NOMO-1 (cell line): ENCODE measurements around the gene LAP3.
A peak's percentile ranks its signal among the peaks of the same experiment; 100 is the strongest.
"Not testable (repeated sequence)": the region's sequence is repeated elsewhere in the genome, so short reads cannot be mapped to it uniquely, and the experiment has no call there.

Experiments
- DNase-seq, 2 experiments: peaks; one replicate each; lab custom pipeline; 2025; ENCODE audit not compliant: unreplicated experiment in 2 of 2; lab: John Stamatoyannopoulos, UW

LAP3 gene

GRCh38 chr4:17576932-17577664, at the start of gene LAP3:
LAP3 (plus strand) TSS chr4:17577198; CDS start chr4:17577466, 268 bp downstream.
- DNase-seq, result peak; percentile 90 to 96

DNA sequence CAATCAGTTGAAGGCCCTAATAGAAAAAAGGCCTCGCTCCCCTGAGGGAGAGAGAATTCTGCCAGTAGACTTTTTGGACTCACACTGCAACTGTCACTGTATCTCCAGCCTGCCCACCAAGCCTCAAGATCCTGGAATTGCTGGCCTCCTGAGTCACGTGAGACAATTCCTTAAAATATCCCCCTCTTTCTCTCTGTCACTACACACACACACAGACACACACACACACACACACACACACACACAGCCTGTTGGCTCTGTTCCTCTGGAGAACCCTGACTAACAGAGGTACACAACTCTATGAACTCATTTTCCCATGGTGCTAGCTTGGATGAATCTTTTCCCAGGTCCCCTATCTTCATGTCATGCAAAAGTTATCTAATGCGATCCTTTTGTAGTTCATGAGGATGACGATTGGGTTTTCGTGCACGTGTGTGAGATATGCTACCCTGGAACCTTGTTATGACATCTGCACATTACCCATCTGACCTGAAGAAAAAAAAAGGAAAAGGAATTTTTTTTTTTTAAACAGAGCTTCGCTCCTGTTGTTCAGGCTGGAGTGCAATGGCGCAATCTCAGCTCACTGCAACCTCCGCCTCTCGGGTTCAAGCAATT, 48.3 kb upstream of the LAP3 start:
- no peak for DNase-seq

DNA sequence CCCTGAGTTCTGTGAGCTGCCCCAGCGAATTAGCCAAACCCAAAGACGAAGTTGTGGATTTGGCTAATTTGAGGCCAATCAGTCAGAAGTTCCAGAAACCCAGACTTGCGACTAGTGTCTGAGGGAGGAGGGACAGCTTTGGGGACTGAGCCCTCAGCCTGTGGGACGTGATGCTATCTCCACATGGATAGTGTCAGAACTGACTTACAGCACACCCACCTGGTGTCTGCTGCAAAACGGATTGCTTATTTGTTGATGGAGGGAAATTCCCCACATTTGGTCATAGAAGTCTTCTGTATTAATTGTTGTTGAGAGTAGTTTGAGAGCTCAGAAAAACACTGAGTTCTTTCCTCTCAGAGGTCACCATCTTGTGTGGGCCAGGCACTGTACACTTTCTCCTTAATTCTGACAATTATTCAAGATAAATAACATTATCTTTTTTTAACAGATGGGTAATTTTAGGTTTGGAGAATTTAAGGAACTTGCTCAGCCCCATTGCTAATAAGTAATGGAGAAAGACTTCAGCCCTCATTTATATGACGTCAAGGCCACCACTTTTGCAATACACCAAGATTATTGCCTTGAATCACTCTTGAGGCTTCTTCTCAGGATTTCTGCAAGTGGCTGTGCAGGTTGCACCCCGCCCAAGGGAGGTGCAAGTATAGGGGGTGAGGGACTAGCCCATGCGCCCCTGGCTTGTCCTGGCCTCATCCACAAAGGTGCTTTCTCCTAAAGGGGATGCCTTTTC, 45.3 kb upstream of the LAP3 start:
- DNase-seq, result peak; percentile 32 to 54

GRCh38 chr4:17534705-17535104, 42.3 kb upstream of the LAP3 start:
- no peak for DNase-seq

GRCh38 chr4:17535242-17535641, 41.8 kb upstream of the LAP3 start:
- peak; percentile 24 to 26 for DNase-seq

GRCh38 chr4:17535906-17536305, 41.1 kb upstream of the LAP3 start:
- no peak for DNase-seq

GRCh38 chr4:17537060-17537459, 39.9 kb upstream of the LAP3 start:
- DNase-seq, result not testable (repeated sequence)

DNA sequence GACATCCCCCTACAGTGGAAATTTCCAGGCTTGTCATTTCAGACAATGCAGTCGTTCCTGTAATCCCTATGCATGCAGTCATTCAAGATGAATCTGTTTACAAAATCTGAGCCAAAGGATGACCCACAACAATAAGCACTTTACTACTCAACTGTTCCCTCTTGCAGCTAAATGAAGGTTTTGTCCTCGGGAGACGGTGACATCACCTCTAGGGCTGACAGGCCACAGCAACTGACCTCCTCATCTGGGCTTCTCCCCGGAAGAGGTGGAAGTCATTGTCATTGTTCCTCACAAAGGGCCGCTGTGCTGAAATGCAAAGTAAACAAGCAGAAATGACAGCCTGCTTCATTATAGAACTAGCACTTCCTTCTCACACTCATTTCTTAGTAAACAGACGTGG, 32.8 kb upstream of the LAP3 start:
- DNase-seq, result no peak

DNA sequence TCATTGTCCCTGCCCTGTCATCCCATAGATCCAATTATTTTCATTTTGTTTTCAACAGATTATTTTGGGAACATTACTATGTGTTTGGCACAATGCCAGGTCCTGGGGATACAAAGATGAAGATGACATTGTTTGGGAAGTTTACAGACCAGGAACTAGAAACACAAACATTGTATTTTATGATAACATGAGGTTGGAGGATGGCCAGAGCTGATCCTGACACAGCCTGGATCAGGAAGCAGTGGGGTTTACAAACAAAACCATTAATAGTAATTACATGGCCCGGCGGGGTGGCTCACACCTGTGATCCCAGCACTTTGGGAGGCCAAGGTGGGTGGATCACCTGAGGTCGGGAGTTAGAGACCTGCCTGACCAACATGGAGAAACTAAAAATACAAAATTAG, 32.2 kb upstream of the LAP3 start:
- DNase-seq, result no peak

DNA sequence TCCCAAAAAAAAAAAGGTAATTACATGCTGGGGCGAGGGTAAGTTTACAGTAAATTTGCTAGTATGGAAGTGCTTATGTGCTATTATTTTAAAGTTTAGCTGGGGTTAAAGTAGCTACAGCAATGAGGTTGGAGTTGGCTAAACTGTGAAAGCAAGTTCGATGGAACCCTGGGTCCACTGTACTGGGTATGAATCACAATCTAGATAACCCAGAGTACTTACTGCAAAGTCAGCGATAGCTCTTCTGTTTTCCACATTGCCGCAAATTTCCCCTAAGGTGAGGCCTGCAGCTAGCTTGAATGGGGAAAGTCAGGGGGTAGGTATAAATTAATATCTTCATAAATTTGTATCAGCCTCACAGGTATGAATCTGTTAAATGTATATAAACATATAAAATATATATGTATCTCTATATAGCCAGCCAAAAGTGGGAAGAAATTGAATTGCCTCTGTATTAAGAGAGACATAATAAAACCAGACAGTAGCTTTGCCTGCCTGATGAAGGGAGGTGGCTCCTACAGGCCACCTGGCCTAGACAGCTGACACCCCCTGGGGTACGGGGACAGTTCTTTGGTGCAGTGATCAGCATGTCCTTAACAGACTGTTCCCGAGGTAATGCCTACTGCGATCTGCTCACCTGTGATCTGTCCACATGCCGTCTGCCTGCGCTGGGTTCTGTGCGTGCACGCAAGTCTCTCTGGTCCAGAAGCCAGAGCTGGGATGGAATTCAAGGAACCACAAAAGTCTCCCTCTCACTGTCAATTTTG, 31.4 kb upstream of the LAP3 start:
- DNase-seq, result no peak

- no peak for DNase-seq
Observed at GRCh38 chr4:17546222-17546621, 30.8 kb upstream of the LAP3 start.

- DNase-seq, result no peak
Observed at GRCh38 chr4:17546678-17547077, 30.3 kb upstream of the LAP3 start.

DNA sequence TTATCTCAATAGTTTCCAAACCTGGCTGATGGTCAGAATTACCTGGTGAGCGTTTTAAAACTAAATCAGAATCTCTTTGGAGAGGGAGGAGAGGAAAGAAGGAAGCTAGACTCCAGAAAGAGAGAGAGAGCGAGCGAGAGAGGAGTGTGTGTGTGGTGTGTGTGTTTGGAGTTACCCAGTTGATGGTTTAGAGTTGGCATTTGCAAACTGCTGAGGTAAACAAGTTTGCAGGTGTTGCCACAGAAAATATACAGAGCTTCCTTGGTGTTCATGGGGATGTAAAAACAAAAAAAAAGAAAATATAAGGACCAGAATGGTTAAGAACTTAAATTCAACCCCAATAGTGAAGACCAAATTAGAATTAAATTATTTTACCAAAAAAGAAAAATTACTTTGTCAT, 26.4 kb upstream of the LAP3 start:
- DNase-seq, result no peak

GRCh38 chr4:17552427-17552826, 24.6 kb upstream of the LAP3 start:
- DNase-seq, result no peak

GRCh38 chr4:17554568-17554967, 22.4 kb upstream of the LAP3 start:
- no peak for DNase-seq

DNA sequence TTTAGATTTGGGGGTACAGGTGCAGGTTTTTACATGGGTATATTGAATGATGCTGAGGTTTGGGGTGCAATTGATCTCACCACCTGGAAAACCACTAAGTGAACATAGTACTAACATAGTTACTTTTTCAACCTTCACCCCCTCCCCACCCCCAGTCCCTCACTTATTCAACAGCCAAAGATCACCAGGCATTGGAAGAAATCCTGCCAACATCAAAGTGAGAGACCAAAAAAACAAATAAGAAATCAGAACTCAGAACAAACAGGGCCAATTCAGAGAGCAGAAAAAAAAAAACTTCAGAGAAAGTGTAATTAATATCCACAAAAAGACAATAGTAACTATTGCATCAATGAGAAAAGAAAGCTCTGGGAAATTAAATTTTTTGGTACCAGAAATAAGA, 20.5 kb upstream of the LAP3 start:
- DNase-seq, result no peak

DNA sequence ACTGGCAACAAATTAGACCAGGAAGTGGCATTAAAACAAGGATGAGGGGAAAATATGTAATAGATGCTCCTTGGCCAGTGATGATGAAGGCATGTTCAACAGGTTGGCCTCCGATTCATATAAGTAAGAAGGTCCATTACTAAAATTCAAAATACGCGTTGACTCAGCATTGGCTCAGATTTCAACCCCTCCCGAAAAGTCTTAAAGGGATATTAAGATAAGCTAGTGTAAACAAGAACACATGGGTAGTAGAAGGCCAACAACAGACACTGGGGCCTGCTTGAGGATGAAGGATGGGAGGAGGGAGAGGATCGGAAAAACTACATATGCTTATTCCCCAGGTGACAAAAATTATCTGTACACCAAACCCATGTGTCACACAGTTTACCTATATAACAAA, 19.1 kb upstream of the LAP3 start:
- no peak for DNase-seq

- DNase-seq, result no peak
Observed at GRCh38 chr4:17558941-17559708, 17.9 kb upstream of the LAP3 start.

- DNase-seq, result no peak
Observed at GRCh38 chr4:17559709-17560048, 17.3 kb upstream of the LAP3 start.

DNA sequence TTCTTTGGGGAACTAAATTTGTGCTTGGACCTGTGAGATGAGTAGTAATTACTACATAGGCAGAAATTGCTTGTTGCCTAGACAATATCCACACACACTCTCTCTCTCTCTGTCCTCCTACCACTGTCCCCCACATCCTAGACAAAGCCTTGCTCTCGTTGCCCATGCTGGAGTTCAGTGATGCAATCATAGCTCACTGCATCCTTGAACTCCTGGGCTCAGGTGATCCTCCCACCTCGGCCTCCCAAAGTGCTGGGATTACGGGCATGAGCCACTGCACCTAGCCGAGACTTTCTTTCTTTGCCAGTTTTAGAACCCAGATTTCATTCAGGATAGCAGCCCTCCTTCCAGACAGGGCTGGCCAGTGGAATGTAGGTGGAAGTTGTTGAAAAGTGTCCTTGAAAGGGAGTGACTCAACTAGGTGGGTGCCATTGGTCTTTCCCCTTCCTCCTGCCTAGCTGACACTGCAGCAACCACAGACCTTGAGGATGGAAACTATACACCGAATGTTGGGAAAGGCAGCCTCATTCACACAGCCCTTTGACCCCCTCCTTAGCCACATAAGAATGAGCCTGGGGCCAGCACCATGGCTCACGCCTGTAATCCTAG, 16.8 kb upstream of the LAP3 start:
- DNase-seq, result no peak
